Measurements from ENCODE around the gene CIT.

DNA sequence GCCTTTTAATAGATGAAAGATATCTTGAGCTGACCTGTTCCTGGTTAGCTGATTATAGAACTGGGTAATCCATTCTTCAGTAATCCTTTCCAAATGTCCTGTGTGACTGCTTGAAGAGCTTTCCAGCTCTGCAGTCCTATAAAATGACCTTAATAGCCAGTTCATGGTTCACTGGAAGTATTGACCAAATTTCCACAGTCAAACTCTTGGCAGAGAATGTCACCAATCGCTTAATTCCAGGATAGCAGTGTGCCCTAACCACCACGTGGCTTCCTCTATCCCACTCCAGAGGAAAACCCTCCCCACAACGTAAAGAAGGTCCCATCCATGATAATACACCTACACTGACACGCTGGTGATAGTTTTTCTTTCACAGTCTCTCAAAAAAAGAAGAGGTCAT lies 191.7 kb downstream of the CIT start:
- TF ChIP-seq CTCF (IDR thresholded peaks at IDR 0.05) = no peak
- no peak for TF ChIP-seq POLR2A (IDR thresholded peaks at IDR 0.05)

All from suprapubic skin (tissue), 3 donors.